GM12878 (cell line): Measurements from ENCODE around the gene SPARC. TPM values are rescaled to one million over a fixed set of nuclear protein-coding genes. Genes with fewer than 3 reads are reported as not detected.

Source experiments
- ATAC-seq: fragments of 200-7000 bp; cut with Tn5 transposase; 3 replicates; pipeline ENCODE4 v1.9.1; 2020; ENCODE audit warnings: mild to moderate bottlenecking, moderate library complexity
- BruUV-seq: library from RNA; stranded (reverse); fragments of 400-500 nt; replicated peaks from 2 replicates; lab custom pipeline; 2021; lab: Mats Ljungman, UMichigan
- CTCF ChIA-PET: fragments of 300-600 bp; sonication (Branson Sonifier 250); formaldehyde crosslinking; extraction: SDS; loops from one replicate; lab custom pipeline; 2021; ENCODE audit warnings: inconsistent platforms; lab: Yijun Ruan, JAX
- POLR2A ChIA-PET: fragments of 350-600 bp; formaldehyde crosslinking; extraction: SDS; loops from one replicate; lab custom pipeline; 2021; ENCODE audit warnings: inconsistent platforms; lab: Charles Lee
- RAD21 ChIA-PET: fragments of 300-600 bp; sonication (Branson Sonifier 250); formaldehyde crosslinking; loops from one replicate; lab custom pipeline; 2023; ENCODE audit warnings: antibody characterized with exemption; ENCODE audit not compliant: unreplicated experiment; lab: Charles Lee
- SMC1A ChIA-PET: fragments of 300-600 bp; sonication (Branson Sonifier 250); formaldehyde crosslinking; loops from one replicate; lab custom pipeline; 2023; ENCODE audit not compliant: unreplicated experiment, uncharacterized antibody; lab: Charles Lee
- DNase-seq: peaks from one replicate; pipeline ENCODE4 v3.0.0-alpha.2; 2011; ENCODE audit warnings: low read depth, low spot score
- FAIRE-seq: peaks from 3 replicates; lab custom pipeline; 2011; peaks lifted over from hg19 to GRCh38; lab: Jason Lieb, UNC
- H2AFZ ChIP-seq: 2 replicates; pipeline ENCODE4 v1.6.0; 2011; ENCODE audit warnings: low read depth, low read length, control low read depth; ENCODE audit not compliant: control insufficient read depth
- H3K27ac ChIP-seq: 2 replicates; pipeline ENCODE4 v1.5.1; 2011; ENCODE audit warnings: control low read depth; ENCODE audit not compliant: control insufficient read depth, insufficient read depth
- H3K27me3 ChIP-seq, 2 experiments: replicated peaks in 1 of 2; 2 replicates each; pipeline versions ENCODE4 v1.6.0 to v1.6.1; 2011; ENCODE audit warnings: low read length in 1 of 2; ENCODE audit not compliant: control insufficient read depth in 2 of 2, insufficient read depth in 2 of 2
- H3K36me3 ChIP-seq, 2 experiments: 2 replicates each; pipeline ENCODE4 v1.5.1; 2011; ENCODE audit warnings: low read length in 1 of 2; ENCODE audit not compliant: control insufficient read depth in 2 of 2, insufficient read depth in 2 of 2
- H3K4me1 ChIP-seq: 2 replicates; pipeline ENCODE4 v1.6.1; 2011; ENCODE audit warnings: mild to moderate bottlenecking, low read length, moderate library complexity, mixed read lengths; ENCODE audit not compliant: control insufficient read depth, insufficient read depth
- H3K4me2 ChIP-seq: 2 replicates; pipeline ENCODE4 v1.6.0; 2011; ENCODE audit warnings: control low read depth; ENCODE audit not compliant: control insufficient read depth, insufficient read depth
- H3K4me3 ChIP-seq: fragments of 200-600 bp; sonication (generic); 2 replicates; pipeline ENCODE4 v1.5.1; 2016
- H3K79me2 ChIP-seq: 2 replicates; pipeline ENCODE4 v1.6.0; 2011; ENCODE audit warnings: low read length; ENCODE audit not compliant: control insufficient read depth, insufficient read depth
- H3K9ac ChIP-seq: 2 replicates; pipeline ENCODE4 v1.8.0; 2011; ENCODE audit warnings: low read length, control low read depth, mixed read lengths; ENCODE audit not compliant: control insufficient read depth, insufficient read depth
- H3K9me3 ChIP-seq: replicated peaks from 3 replicates; pipeline ENCODE4 v1.5.1; 2011; ENCODE audit warnings: mild to moderate bottlenecking, low read length; ENCODE audit not compliant: control insufficient read depth, insufficient read depth
- H4K20me1 ChIP-seq: 2 replicates; pipeline ENCODE4 v1.6.0; 2011; ENCODE audit not compliant: control insufficient read depth, insufficient read depth
- BCL11A ChIP-seq: IDR thresholded peaks from 2 replicates; pipeline ENCODE4 v1.6.1; 2011; ENCODE audit warnings: low read depth, low read length
- CBX5 ChIP-seq: sonication (generic); IDR thresholded peaks from 2 replicates; pipeline ENCODE4 v1.6.1; 2016; ENCODE audit warnings: low read depth, moderate library complexity, mild to moderate bottlenecking, inconsistent platforms
- CREB1 ChIP-seq: IDR thresholded peaks from 2 replicates; pipeline ENCODE4 v1.6.1; 2012; ENCODE audit warnings: low read depth, mild to moderate bottlenecking, inconsistent platforms
- EED ChIP-seq: sonication (generic); IDR thresholded peaks from 2 replicates; pipeline ENCODE4 v1.6.1; 2016; ENCODE audit warnings: antibody characterized with exemption, low read depth
- MEF2A ChIP-seq: IDR thresholded peaks from 2 replicates; pipeline ENCODE4 v1.6.1; 2011; ENCODE audit warnings: low read depth, mild to moderate bottlenecking, low read length, moderate library complexity; ENCODE audit not compliant: insufficient read depth
- NBN ChIP-seq: fragments of 450-650 bp; IDR thresholded peaks from 2 replicates; pipeline ENCODE4 v1.6.1; 2016
- RCOR1 ChIP-seq: conservative IDR thresholded peaks from 2 replicates; pipeline ENCODE4 v1.6.1; 2012; ENCODE audit warnings: low read depth, low read length, improper control_type of control experiment
- SIN3A ChIP-seq: IDR thresholded peaks from 2 replicates; pipeline ENCODE4 v1.6.1; 2012; ENCODE audit warnings: low read depth, low read length, improper control_type of control experiment
- SRF ChIP-seq, 2 experiments: IDR thresholded peaks; 2 replicates each; pipeline ENCODE4 v1.6.1; 2011; ENCODE audit warnings: low read depth in 2 of 2, low read length in 2 of 2, mild to moderate bottlenecking in 1 of 2, moderate library complexity in 1 of 2
- STAT3 ChIP-seq: IDR thresholded peaks from 2 replicates; pipeline ENCODE4 v1.6.1; 2011; ENCODE audit warnings: low read depth, low read length, improper control_type of control experiment
- SUPT20H ChIP-seq: IDR thresholded peaks from 2 replicates; pipeline ENCODE4 v1.6.1; 2011; ENCODE audit warnings: low read depth, mild to moderate bottlenecking, low read length, moderate library complexity, borderline replicate concordance; ENCODE audit not compliant: control insufficient read depth
- TAF1 ChIP-seq: IDR thresholded peaks from 2 replicates; pipeline ENCODE4 v1.6.1; 2011; ENCODE audit warnings: mild to moderate bottlenecking, low read depth, low read length, borderline replicate concordance
- WGBS: methylation state at CpG from one replicate; pipeline ENCODE4 v1.1.6; 2016; ENCODE audit warnings: low lambda C conversion rate; ENCODE audit not compliant: insufficient replicate concordance, insufficient coverage; ENCODE audit errors: missing lambda C conversion rate; 5-methylcytosine and 5-hydroxymethylcytosine counted together
- in situ Hi-C: fragments of 300-500 bp; cut with MboI; formaldehyde crosslinking; loops from 9 replicates; pipeline ENCODE4 v1.14.3; 2018; ENCODE audit warnings: mixed read lengths
- intact Hi-C: fragments of 100-400 bp; cut with micrococcal nuclease; formaldehyde crosslinking; loops from one replicate; pipeline ENCODE4 v1.14.2; 2022; ENCODE audit not compliant: unreplicated experiment
- polyA plus RNA-seq, 11 experiments: library from polyadenylated mRNA; depleted of rRNA in 4 of 11; unstranded in 6 of 11; stranded (reverse) in 5 of 11; fragments of >200 nt; fragmentation: Nextera tagmentation in 4 of 11; fragmentation: Illumina TruSeq in 1 of 11; extraction: Ambion mirVana in 4 of 11; extraction: Trizol in 1 of 11; gene quantifications; 1 replicate in 1 of 11; 2 replicates in 10 of 11; pipeline versions ENCODE4 v1.2.1 to v1.2.3, GENCODE V29; 2011 to 2016; ENCODE audit warnings: inconsistent platforms in 2 of 11, missing spikeins in 2 of 11, low read depth in 1 of 11
- total RNA-seq, 4 experiments: library from RNA; depleted of rRNA in 3 of 4; stranded (reverse); fragments of >200 nt in 3 of 4; fragmentation: Illumina TruSeq in 1 of 4; extraction: Trizol in 1 of 4; gene quantifications; 2 replicates each; pipeline versions ENCODE4 v1.2.1 to v1.2.3, GENCODE V29; 2013 to 2021
- TF ChIP-seq, protein P1 (sequence below): fragments of 450-650 bp; conservative IDR thresholded peaks from 2 replicates; pipeline ENCODE4 v1.6.1; 2017; ENCODE audit warnings: mild to moderate bottlenecking, moderate library complexity
- TF ChIP-seq, protein P2 (sequence below): IDR thresholded peaks from 2 replicates; pipeline ENCODE4 v1.6.1; 2011; ENCODE audit warnings: mild to moderate bottlenecking, low read depth, low read length, moderate library complexity; ENCODE audit not compliant: insufficient replicate concordance
- TF ChIP-seq, protein P3 (sequence below): IDR thresholded peaks from 2 replicates; pipeline ENCODE4 v1.6.1; 2011; ENCODE audit warnings: borderline replicate concordance, low read depth, mild to moderate bottlenecking, moderate library complexity, mixed read lengths, low read length; ENCODE audit not compliant: insufficient read depth; ENCODE audit errors: extremely low read length
- TF ChIP-seq, protein P4 (sequence below): fragments of 450-650 bp; IDR thresholded peaks from 2 replicates; pipeline ENCODE4 v1.6.1; 2016; ENCODE audit warnings: mild to moderate bottlenecking, moderate library complexity, borderline replicate concordance

SPARC gene
- total and polyA plus RNA-seq, 10 of the 15 experiments (the other 5 are each of a cell fraction or from before 2014, with no cell fraction given) = 29.6 to 154 (median 57.0) TPM

DNA sequence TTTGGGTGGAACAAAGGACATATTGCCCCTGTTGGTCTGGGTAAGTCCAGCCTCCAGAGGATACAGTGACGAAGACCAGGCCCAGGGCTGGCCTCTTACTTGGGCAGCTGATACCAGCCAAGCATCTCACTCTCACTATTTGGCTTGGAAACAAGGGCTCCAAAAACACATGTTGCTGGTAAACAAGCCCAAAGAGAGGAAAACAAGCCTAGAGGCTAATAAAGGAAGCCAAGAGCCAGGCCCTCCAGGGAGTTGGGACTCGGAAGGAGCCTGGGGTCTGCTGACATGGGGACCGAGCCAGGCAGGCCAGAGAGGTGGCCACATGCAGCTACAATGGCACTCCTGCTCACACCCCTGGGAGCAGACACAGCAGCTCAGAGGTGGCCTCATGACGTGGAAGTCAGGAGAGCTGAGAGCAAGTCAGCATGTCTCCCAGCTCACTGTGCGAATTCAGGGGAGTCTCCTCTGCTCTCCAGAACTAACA, 5.7 kb downstream of the SPARC start:
- Histone ChIP-seq H3K4me2 (no peak overlapping the region), H3K9ac (no peak overlapping the region), H3K4me3 (no peak overlapping the region), H3K9me3 (no peaks in the 10 kb centered on the region), H2AFZ (no peak overlapping the region), H4K20me1 (no peaks in the 10 kb centered on the region), H3K27ac (no peak overlapping the region), H3K79me2 (peaks cover 24% of the 10 kb centered on the region), H3K27me3 (no peaks in the 10 kb centered on the region), H3K36me3 (0 out of 4 replicates have a peak, but pooled peaks cover 0 to 3% of the 10 kb centered on the region in 2 experiments), H3K4me1 (peaks cover 21% of the 10 kb centered on the region)
- FAIRE-seq (no peak), ATAC-seq (no peak), DNase-seq (no peak)
- intact Hi-C loops (no loop called here), in situ Hi-C loops (no loop called here)
- CTCF ChIA-PET = interaction anchor here (1.2 to 4.5 kb wide), 4 partner anchors 9 to 59 kb away, joined by 3 to 23 read pairs (median 6); no protein-coding TSS in a partner anchor
- 96% methylated on average over 5 of the region's 5 CpGs for WGBS
- POLR2A ChIA-PET = no interaction called here
- BruUV-seq = no TSS peak
- SMC1A ChIA-PET = interaction anchor here (0.9 kb wide), 1 partner anchor 40 kb away, joined by 3 read pairs; no protein-coding TSS in a partner anchor
- RAD21 ChIA-PET = interaction anchor here (1.0 kb wide), 1 partner anchor 39 kb away, joined by 3 read pairs; no protein-coding TSS in a partner anchor
- TF ChIP-seq BCL11A (no peak), MEF2A (no peak), TAF1 (no peak), CBX5 (no peak), NBN (no peak), CREB1 (no peak), STAT3 (no peak), SRF (IDR thresholded peaks at IDR 0.05; ENCODE audit: low read depth in 2 of 2, low read length in 2 of 2) (no peak), SIN3A (no peak), SUPT20H (no peak), RCOR1 (no peak), EED (no peak)
- TF ChIP-seq, protein P1, sequence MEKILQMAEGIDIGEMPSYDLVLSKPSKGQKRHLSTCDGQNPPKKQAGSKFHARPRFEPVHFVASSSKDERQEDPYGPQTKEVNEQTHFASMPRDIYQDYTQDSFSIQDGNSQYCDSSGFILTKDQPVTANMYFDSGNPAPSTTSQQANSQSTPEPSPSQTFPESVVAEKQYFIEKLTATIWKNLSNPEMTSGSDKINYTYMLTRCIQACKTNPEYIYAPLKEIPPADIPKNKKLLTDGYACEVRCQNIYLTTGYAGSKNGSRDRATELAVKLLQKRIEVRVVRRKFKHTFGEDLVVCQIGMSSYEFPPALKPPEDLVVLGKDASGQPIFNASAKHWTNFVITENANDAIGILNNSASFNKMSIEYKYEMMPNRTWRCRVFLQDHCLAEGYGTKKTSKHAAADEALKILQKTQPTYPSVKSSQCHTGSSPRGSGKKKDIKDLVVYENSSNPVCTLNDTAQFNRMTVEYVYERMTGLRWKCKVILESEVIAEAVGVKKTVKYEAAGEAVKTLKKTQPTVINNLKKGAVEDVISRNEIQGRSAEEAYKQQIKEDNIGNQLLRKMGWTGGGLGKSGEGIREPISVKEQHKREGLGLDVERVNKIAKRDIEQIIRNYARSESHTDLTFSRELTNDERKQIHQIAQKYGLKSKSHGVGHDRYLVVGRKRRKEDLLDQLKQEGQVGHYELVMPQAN = no peak
- TF ChIP-seq, protein P2, sequence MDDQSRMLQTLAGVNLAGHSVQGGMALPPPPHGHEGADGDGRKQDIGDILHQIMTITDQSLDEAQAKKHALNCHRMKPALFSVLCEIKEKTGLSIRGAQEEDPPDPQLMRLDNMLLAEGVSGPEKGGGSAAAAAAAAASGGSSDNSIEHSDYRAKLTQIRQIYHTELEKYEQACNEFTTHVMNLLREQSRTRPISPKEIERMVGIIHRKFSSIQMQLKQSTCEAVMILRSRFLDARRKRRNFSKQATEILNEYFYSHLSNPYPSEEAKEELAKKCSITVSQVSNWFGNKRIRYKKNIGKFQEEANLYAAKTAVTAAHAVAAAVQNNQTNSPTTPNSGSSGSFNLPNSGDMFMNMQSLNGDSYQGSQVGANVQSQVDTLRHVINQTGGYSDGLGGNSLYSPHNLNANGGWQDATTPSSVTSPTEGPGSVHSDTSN = no peak
- TF ChIP-seq, protein P3, sequence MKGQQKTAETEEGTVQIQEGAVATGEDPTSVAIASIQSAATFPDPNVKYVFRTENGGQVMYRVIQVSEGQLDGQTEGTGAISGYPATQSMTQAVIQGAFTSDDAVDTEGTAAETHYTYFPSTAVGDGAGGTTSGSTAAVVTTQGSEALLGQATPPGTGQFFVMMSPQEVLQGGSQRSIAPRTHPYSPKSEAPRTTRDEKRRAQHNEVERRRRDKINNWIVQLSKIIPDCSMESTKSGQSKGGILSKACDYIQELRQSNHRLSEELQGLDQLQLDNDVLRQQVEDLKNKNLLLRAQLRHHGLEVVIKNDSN = no peak
- TF ChIP-seq, protein P4, sequence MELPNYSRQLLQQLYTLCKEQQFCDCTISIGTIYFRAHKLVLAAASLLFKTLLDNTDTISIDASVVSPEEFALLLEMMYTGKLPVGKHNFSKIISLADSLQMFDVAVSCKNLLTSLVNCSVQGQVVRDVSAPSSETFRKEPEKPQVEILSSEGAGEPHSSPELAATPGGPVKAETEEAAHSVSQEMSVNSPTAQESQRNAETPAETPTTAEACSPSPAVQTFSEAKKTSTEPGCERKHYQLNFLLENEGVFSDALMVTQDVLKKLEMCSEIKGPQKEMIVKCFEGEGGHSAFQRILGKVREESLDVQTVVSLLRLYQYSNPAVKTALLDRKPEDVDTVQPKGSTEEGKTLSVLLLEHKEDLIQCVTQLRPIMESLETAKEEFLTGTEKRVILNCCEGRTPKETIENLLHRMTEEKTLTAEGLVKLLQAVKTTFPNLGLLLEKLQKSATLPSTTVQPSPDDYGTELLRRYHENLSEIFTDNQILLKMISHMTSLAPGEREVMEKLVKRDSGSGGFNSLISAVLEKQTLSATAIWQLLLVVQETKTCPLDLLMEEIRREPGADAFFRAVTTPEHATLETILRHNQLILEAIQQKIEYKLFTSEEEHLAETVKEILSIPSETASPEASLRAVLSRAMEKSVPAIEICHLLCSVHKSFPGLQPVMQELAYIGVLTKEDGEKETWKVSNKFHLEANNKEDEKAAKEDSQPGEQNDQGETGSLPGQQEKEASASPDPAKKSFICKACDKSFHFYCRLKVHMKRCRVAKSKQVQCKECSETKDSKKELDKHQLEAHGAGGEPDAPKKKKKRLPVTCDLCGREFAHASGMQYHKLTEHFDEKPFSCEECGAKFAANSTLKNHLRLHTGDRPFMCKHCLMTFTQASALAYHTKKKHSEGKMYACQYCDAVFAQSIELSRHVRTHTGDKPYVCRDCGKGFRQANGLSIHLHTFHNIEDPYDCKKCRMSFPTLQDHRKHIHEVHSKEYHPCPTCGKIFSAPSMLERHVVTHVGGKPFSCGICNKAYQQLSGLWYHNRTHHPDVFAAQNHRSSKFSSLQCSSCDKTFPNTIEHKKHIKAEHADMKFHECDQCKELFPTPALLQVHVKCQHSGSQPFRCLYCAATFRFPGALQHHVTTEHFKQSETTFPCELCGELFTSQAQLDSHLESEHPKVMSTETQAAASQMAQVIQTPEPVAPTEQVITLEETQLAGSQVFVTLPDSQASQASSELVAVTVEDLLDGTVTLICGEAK = no peak
